Tibial nerve (tissue), 4 donors: Measurements from ENCODE around the gene WDR83. TPM values are rescaled to one million over a fixed set of nuclear protein-coding genes. Genes with fewer than 3 reads are reported as not detected.
A peak's percentile ranks its signal among the peaks of the same experiment; 100 is the strongest.

Experiments
- DNase-seq, 2 donors: peaks; one replicate each; pipeline ENCODE4 v3.0.0-alpha.2; 2019; ENCODE audit warnings: low spot score in 2 of 2
- H3K27ac ChIP-seq, 4 donors: fragments of 200-600 bp; sonication (generic) in 3 of 4; one replicate each; pipeline ENCODE4 v1.5.1; 2017 to 2019; ENCODE audit warnings: mild to moderate bottlenecking in 1 of 4
- H3K27me3 ChIP-seq, 2 donors: fragments of 200-600 bp; sonication (generic) in 1 of 2; one replicate each; pipeline versions ENCODE4 v1.5.1 to v1.6.0; 2017 to 2019
- H3K36me3 ChIP-seq, 3 donors: fragments of 200-600 bp; sonication (generic); one replicate each; pipeline ENCODE4 v1.5.1; 2018 to 2019
- H3K4me1 ChIP-seq, 4 donors: fragments of 200-600 bp; sonication (generic) in 3 of 4; one replicate each; pipeline ENCODE4 v1.5.1; 2017 to 2019
- H3K4me3 ChIP-seq, 4 donors: fragments of 200-600 bp; sonication (generic) in 3 of 4; one replicate each; pipeline ENCODE4 v1.5.1; 2017 to 2019; ENCODE audit warnings: mild to moderate bottlenecking in 1 of 4, moderate library complexity in 1 of 4
- H3K9me3 ChIP-seq, 4 donors: fragments of 200-600 bp; sonication (generic) in 3 of 4; one replicate each; pipeline ENCODE4 v1.5.1; 2017 to 2019
- CTCF ChIP-seq, 5 experiments: fragments of 200-600 bp in 3 of 5; fragments of 450-650 bp in 2 of 5; sonication (generic) in 3 of 5; IDR thresholded peaks; one replicate each; pipeline ENCODE4 v1.5.1; 2016 to 2019; ENCODE audit warnings: antibody characterized with exemption in 5 of 5, mild to moderate bottlenecking in 3 of 5, moderate library complexity in 2 of 5
- EP300 ChIP-seq, 2 donors: sonication (generic); formaldehyde crosslinking; IDR thresholded peaks; one replicate each; pipeline ENCODE4 v1.6.1; 2017; ENCODE audit warnings: antibody characterized with exemption in 2 of 2, mild to moderate bottlenecking in 1 of 2
- POLR2A ChIP-seq, 2 donors: fragments of 450-650 bp; IDR thresholded peaks; one replicate each; pipeline ENCODE4 v1.6.1; 2017; ENCODE audit warnings: antibody characterized with exemption in 2 of 2, mild to moderate bottlenecking in 2 of 2, moderate library complexity in 2 of 2
- WGBS, 2 donors: methylation state at CpG; one replicate each; pipeline ENCODE4 v1.1.5; 2018; 5-methylcytosine and 5-hydroxymethylcytosine counted together
- total RNA-seq, 4 donors: library from RNA; depleted of rRNA; stranded (reverse); fragments of >200 nt; gene quantifications; one replicate each; pipeline ENCODE4 v1.1.0, GENCODE V29; 2016

The WDR83 gene
- total RNA-seq, 4 donors from 2014 or later: 7.9 to 19.8 (median 16.8) TPM

- no peak for DNase-seq
- no peaks in the 10 kb centered on the region for H3K4me1 ChIP-seq
- no peaks in the 10 kb centered on the region for H3K27me3 ChIP-seq
- no peak overlapping the region for H3K27ac ChIP-seq
- no peaks in the 10 kb centered on the region for H3K9me3 ChIP-seq
- 65 to 69% methylated on average over 50 of the region's 50 CpGs for WGBS, 2 donors
- no peak for TF ChIP-seq EP300 (IDR thresholded peaks at IDR 0.05)
- TF ChIP-seq CTCF (IDR thresholded peaks at IDR 0.05): no peak
- TF ChIP-seq POLR2A (IDR thresholded peaks at IDR 0.05): no peak
- no peak overlapping the region for H3K4me3 ChIP-seq
- peaks cover 3 to 91% (median 25%) of the 10 kb centered on the region in 3 donors for H3K36me3 ChIP-seq
These were observed 9.6 kb upstream of the WDR83 start for GRCh38 chr19:12656899-12657571.

GRCh38 chr19:12657966-12658365, 8.6 kb upstream of the WDR83 start:
- H3K27ac ChIP-seq: no peak overlapping the region
- 93 to 95% methylated on average over 20 to 22 of the region's 22 CpGs for WGBS, 2 donors

GRCh38 chr19:12660980-12661379, 5.6 kb upstream of the WDR83 start:
- H3K4me3 ChIP-seq: no peak overlapping the region
- WGBS, 2 donors: 88 to 96% methylated on average over 12 of the region's 12 CpGs
- H3K27ac ChIP-seq: no peak overlapping the region
- H3K27me3 ChIP-seq: no peaks in the 10 kb centered on the region
- TF ChIP-seq EP300 (IDR thresholded peaks at IDR 0.05) (no peak), CTCF (IDR thresholded peaks at IDR 0.05) (no peak), POLR2A (IDR thresholded peaks at IDR 0.05) (no peak)
- peaks cover 0 to 95% (median 34%) of the 10 kb centered on the region in 3 donors for H3K36me3 ChIP-seq
- no peak for DNase-seq
- H3K9me3 ChIP-seq: no peaks in the 10 kb centered on the region
- peaks cover 0 to 18% (median 5%) of the 10 kb centered on the region in 4 donors for H3K4me1 ChIP-seq

More at GRCh38 chr19:12657966-12658365, 8.6 kb upstream of the WDR83 start:
- H3K27me3 ChIP-seq: no peaks in the 10 kb centered on the region
- no peaks in the 10 kb centered on the region for H3K4me1 ChIP-seq
- no peak for DNase-seq
- TF ChIP-seq CTCF (IDR thresholded peaks at IDR 0.05) (no peak), EP300 (IDR thresholded peaks at IDR 0.05) (no peak), POLR2A (IDR thresholded peaks at IDR 0.05) (no peak)
- H3K9me3 ChIP-seq: no peaks in the 10 kb centered on the region
- peaks cover 3 to 96% (median 33%) of the 10 kb centered on the region in 3 donors for H3K36me3 ChIP-seq
- no peak overlapping the region for H3K4me3 ChIP-seq

GRCh38 chr19:12664406-12665280, 2.0 kb upstream of the WDR83 start:
- Histone ChIP-seq H3K9me3 (no peaks in the 10 kb centered on the region), H3K4me3 (no peak overlapping the region), H3K27ac (no peak overlapping the region), H3K36me3 (peaks cover 0 to 58% (median 23%) of the 10 kb centered on the region in 3 donors), H3K27me3 (no peaks in the 10 kb centered on the region), H3K4me1 (peaks cover 0 to 44% (median 24%) of the 10 kb centered on the region in 4 donors)
- no peak for TF ChIP-seq EP300 (IDR thresholded peaks at IDR 0.05)
- TF ChIP-seq POLR2A (IDR thresholded peaks at IDR 0.05): no peak
- TF ChIP-seq CTCF (IDR thresholded peaks at IDR 0.05): no peak
- WGBS, 2 donors: 73 to 85% methylated on average over 25 to 29 of the region's 29 CpGs
- DNase-seq: no peak

- TF ChIP-seq CTCF (IDR thresholded peaks at IDR 0.05): no peak
- no peak for TF ChIP-seq POLR2A (IDR thresholded peaks at IDR 0.05)
- no peak for TF ChIP-seq EP300 (IDR thresholded peaks at IDR 0.05)
- peak overlapping the region in 2 of 4 donors; percentile 83 to 95 for H3K4me3 ChIP-seq
- peak overlapping the region in 2 of 4 donors; percentile 80 to 91 for H3K27ac ChIP-seq
- WGBS, 2 donors: 89 to 92% methylated on average over 10 of the region's 10 CpGs
- peaks cover 0 to 53% (median 23%) of the 10 kb centered on the region in 3 donors for H3K36me3 ChIP-seq
- peak in 1 of 2 donors; percentile 25 for DNase-seq
- H3K27me3 ChIP-seq: no peaks in the 10 kb centered on the region
- no peaks in the 10 kb centered on the region for H3K9me3 ChIP-seq
- peaks cover 0 to 48% (median 26%) of the 10 kb centered on the region in 4 donors for H3K4me1 ChIP-seq
These were observed 1.4 kb upstream of the WDR83 start for GRCh38 chr19:12665281-12665573.
